Measurements from ENCODE around the gene IL1A.

Gene IL1A

DNA sequence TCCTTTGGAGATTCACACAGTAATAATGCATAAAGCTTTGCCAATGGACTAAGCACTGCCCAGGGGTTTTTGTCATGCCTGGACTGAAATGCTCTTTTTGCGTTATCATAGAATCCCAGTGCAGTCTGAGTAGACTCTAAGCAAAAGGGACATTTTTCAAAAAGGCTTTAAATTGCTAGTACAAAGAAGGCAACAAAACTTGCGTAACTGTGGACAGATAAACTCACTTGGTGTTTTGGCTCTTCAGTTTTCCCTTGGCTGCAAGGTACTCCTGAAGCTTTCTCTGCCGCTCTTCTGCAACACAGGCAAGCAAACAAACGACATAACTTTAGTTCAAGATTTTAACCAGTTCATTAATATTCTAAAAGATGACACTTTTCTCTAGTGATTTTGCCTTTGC, 22.0 kb downstream of the IL1A start:
- no peak for DNase-seq (ENCODE audit: low read depth)

DNA sequence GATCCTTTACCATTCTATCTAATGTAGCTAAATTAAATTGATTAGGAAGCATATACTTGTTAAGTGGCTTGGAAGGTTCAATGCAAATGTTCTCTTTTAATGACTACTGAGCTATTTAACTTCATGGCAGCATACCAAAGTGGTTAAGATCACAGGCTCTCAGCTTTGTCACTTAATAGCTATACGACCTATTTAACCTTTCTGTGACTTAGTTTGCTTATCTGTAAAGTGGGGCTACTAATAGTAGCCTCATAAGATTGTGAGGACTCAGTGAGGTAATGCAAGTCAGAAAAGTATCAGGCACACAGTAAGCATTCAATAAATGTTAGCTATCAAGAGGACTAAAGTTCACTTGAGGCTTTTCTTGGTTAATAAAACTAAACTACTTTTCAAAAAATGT, 24.1 kb downstream of the IL1A start:
- no peak for DNase-seq (ENCODE audit: low read depth)

- DNase-seq (ENCODE audit: low read depth): no peak
These were observed 25.6 kb downstream of the IL1A start for GRCh38 chr2:112758711-112759110.

GRCh38 chr2:112757265-112757664, 27.0 kb downstream of the IL1A start:
- DNase-seq (ENCODE audit: low read depth): no peak

DNA sequence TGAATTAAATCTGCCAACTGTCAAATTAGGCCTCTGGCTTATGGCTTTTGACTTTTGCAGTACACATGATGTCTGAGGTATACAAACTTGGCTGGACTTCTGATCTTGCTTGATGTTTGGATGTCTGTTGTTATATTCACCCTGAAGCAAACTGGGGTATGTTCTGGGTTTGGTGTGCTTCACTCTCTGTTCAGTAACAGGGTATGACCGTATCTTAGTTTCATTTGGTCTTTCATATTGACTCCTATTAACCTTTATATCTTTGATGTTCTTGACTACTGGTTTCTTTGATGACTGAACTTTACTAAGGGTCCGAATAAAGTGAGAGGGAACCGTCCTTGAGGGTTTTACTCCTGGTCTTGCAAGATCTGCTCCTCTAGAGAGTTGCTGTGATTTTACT, 28.1 kb downstream of the IL1A start:
- DNase-seq (ENCODE audit: low read depth): no peak

GRCh38 chr2:112755444-112755843, 28.8 kb downstream of the IL1A start:
- DNase-seq (ENCODE audit: low read depth): no peak

GRCh38 chr2:112754564-112754963, 29.7 kb downstream of the IL1A start:
- DNase-seq (ENCODE audit: low read depth): no peak

DNA sequence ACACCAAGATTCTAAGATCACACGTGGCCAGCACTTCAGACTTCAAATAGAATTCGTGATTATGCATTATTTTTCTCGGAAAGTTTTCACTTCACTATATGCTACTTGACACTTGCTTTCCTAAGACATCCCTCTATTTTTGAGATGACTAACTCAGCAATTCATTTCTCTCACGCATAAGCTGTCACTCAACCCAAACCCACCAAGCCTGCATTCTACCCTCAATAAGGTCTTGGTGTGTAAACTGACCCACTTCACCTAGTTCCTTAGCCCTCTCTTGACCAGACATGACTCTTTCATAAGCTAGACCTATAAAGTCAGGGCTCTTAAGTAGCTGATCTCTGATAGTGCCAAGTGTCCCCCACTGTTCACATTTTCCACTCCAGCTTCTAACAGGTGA, 31.6 kb downstream of the IL1A start:
- DNase-seq (ENCODE audit: low read depth): no peak

- DNase-seq (ENCODE audit: low read depth): no peak
These were observed 32.7 kb downstream of the IL1A start for GRCh38 chr2:112751451-112752197.

DNA sequence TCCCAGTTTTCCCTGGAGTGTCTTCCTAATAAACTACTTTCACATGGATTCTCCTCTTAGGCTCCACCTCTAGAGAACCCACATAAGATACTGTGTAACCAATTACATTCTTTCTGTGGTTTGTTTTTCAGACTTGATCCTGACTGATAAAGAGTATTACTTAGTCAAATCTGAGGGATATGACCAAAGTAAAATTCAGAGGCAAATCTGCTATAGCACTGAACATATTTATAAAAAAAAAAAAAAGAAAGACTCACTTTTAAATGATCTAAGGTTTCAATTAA, 33.8 kb downstream of the IL1A start:
- DNase-seq (ENCODE audit: low read depth): no peak

GRCh38 chr2:112749755-112750559, 34.3 kb downstream of the IL1A start:
- peak; percentile 78 for DNase-seq (ENCODE audit: low read depth)

- DNase-seq (ENCODE audit: low read depth): no peak
These were observed 43.8 kb downstream of the IL1A start for GRCh38 chr2:112740527-112740926.

DNA sequence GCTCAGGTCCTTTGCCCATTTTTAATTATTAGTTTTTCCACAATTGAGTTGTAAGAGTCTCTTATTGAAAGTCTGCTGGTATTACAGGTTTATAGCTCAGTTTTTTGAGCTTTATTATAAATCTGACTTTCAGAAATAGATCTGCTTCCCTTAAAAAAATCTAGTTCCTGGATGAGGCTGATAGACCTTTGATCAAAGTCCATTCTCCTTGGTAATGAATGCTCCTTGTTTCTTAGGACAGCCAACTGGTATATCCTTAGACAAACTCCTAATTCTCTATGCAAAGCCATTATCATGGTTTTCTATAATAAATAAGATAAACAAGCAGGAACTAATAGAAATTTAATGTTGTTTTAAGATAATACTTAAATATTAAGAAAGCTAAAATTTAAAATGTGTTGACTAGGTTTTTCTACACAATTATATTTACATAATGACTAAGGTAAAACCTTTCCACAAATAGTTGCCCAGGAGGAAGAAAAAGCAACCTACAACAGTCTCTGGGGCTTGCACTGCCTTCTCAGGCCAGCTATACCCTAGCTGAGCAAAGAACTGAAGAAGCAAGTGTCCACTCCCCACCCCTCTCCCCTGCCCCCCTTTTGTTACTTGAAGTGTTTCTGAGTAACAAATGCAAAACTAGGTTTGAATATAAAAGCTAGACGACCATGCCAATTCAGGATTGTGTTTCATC, 46.6 kb downstream of the IL1A start:
- DNase-seq (ENCODE audit: low read depth): no peak

GRCh38 chr2:112733871-112734270, 50.4 kb downstream of the IL1A start:
- DNase-seq (ENCODE audit: low read depth): no peak

DNA sequence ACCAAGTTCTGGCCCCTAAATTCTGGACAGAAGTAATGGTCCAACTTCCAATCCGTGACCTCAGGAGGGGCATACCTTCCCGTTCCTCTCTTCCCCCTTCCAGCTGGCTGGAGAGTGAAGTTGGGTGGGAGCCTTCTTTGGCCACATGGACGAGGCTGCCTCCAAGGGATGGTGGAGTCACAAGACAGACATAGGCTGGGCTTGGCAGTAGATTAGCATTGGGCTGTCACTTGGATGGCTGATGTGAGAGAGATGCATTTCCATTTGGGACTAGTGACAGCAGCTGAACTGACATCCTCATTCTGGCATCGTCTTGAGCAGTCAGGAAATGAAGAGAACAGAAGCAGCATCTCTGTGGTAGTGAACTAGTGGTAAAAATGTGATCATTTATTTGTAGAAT, 50.8 kb downstream of the IL1A start:
- no peak for DNase-seq (ENCODE audit: low read depth)

DNA sequence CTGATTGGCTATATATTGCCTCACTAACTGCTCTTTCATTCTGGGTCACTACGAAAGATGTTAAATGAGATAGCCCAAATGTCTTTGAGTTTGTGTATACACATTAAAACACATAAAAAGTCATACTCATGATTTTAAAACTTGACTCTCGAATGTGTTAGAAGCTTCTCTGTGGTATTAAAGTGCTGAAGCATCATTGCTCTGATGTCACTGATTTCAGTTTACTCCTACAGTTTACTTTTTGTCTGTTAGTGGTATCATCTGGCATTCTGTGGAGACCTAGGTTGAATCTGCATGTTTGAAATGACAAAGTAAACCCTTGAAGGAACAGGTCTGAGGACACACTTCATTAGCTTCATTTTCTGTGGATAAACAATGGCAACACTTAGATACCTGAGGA, 52.8 kb downstream of the IL1A start:
- no peak for DNase-seq (ENCODE audit: low read depth)

DNA sequence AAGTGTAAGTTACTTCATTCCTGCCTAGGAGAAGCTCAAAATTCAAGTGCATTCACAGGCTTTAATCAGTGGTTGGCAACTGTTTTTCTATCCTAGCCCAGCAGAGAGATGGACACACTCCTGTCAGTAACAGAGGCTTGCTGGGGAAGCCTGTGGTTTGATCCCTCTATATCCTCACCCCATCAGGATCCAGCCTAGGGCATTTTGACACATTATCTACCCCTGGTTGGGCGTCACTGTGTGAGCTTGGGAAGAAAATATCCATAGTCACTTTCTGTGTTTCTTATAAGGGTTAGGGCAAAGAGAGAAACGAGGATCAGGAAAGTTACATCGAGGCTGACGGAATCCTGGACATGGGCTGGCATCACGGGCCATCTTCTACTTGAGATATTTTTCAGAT, 53.5 kb downstream of the IL1A start:
- no peak for DNase-seq (ENCODE audit: low read depth)

GRCh38 chr2:112730216-112730615, 54.1 kb downstream of the IL1A start:
- no peak for DNase-seq (ENCODE audit: low read depth)

DNA sequence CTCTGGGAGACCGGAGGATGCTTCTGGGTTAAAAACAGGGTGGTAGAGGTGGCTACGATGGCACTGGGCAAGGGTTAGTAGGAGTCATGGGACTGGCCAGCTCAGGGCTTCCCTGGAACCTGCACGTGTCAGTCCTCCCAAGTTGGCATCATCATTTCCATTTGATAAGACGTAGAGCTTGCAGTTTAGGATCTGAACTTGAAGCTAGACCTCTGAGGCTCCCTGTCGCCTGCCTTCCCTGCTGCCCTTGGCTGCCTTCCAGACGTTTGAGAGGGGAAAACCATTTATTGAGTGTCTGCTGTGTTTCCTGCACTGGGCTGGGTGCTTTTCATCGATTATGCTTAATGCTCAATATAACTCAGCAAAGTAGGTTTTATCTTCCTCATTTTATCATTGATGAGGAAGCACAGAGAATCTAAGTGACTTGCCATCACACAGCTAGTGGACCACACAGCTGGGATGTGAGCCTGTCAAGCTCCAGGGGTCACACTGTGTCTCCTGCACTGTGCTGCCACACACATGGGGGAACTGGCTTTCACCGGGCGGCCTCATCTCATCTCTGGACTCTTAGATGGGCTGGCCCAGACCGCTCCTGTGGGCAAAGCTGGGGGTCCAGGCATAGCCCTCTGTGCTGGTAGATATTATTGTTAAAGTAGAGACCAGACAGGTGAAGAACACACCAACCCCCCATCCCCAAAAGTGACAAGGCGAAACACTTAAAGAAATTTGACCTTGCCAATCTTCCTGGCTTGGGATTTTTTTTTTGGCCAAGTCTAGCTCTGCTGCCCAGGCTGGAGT, 55.7 kb downstream of the IL1A start:
- no peak for DNase-seq (ENCODE audit: low read depth)

DNA sequence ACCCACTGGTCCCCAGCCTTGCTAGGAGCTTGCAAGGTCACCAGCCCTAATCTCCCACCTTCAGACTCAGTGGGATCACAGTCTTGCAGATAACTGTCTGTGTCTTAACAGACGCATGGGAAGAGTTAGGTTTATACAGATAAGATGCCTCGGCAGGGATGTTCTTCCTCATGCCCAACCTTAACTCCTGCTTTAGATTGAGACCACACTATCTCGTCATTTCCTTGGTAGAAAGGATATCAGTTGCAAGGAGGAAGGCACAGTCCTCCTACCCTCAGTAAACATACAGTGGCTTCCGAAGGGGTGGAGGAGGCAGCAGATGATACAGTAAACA, 56.3 kb downstream of the IL1A start:
- no peak for DNase-seq (ENCODE audit: low read depth)

DNA sequence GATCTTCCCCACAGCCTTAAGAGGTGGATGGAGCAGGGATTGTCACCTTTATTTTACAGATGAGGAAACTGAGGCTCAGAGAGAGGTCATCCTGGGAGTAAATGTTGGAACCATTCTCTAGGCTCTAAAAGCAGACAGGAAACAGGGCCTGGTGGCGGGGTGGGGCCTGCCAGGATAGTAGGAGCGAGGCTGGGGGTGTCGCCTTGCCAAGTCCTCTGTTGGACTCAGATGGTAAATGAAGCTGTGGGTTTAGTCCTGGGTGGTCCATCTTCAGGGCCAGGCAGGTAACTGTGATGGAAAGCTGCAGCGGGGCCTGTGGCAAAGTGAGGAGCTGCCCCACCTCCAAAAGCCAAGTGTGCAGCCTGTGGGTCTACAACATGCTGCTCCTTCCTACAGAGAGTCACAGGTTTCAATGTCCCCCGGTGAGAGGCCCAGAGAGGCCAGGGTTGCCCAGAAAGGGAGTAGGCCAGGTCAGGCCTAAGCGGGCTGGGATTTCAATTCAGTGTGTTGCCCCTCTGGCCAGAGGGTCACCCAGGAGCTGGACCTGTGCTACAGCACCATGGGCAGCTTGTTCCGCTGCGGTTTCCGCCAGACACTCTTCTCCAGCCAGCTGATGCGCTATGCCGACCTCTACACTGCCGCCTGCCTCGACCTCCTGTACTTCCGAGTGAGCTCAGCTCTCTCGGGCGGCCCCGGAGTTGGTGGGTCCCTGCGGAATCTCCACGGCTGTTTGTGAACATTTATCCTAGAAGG, 56.8 kb downstream of the IL1A start:
- DNase-seq (ENCODE audit: low read depth): no peak
